ENCODE results near the gene DUSP1.
"Not testable (repeated sequence)": the region's sequence is repeated elsewhere in the genome, so short reads cannot be mapped to it uniquely, and the experiment has no call there.

GRCh38 chr5:172783319-172783718 is 12.3 kb upstream of the DUSP1 start:
- TF ChIP-seq CTCF, POLR2AphosphoS5, POLR2A (IDR thresholded peaks at IDR 0.05): not testable (repeated sequence)
